ENCODE data around the gene CABLES2.

DNA sequence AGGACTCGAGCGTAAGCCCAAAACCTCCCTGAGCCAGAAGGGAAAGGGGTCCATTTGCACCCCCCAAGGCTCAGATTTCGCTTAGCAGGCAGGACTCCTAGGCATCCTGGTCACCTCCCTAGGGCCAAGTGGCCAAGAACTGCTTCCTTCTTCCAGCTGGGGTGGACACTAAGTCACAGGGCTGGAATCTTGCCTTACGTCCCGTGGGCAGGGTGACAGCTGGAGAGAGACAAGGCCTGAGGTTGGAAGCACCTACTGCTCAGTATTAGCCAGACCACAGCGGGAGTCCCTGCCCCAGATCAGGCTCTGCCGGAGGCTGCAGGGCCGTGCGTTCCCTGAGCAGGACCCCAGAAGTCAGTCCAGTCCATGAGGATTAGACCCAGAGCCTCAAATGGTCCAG lies 59.6 kb downstream of the CABLES2 start:
- TF ChIP-seq EZH2phosphoT487 (IDR thresholded peaks at IDR 0.05; ENCODE audit: insufficient read depth, low read depth) (no peak), EZH2 (IDR thresholded peaks at IDR 0.05; ENCODE audit: insufficient read depth, poor library complexity, severe bottlenecking) (no peak)

Measured in GM23248 (cell line).